Osteoblast (primary cell): ENCODE results near the gene SEC24C. TPM values are rescaled to one million over a fixed set of nuclear protein-coding genes. Genes with fewer than 3 reads are reported as not detected.

Source experiments
- DNase-seq: peaks from one replicate; pipeline ENCODE4 v3.0.0; 2011; ENCODE audit warnings: low spot score, mixed read lengths; ENCODE audit not compliant: insufficient read length; ENCODE audit errors: missing footprints
- H2AFZ ChIP-seq: 2 replicates; pipeline ENCODE4 v1.6.0; 2011; ENCODE audit warnings: mild to moderate bottlenecking, low read length
- H3K27ac ChIP-seq: 2 replicates; pipeline ENCODE4 v1.5.1; 2011; ENCODE audit warnings: mild to moderate bottlenecking, low read depth, low read length, moderate library complexity
- H3K27me3 ChIP-seq: 2 replicates; pipeline ENCODE4 v1.6.0; 2012; ENCODE audit warnings: mild to moderate bottlenecking, control low read depth, inconsistent platforms, low read length, moderate library complexity; ENCODE audit not compliant: insufficient read depth
- H3K36me3 ChIP-seq: 2 replicates; pipeline ENCODE4 v1.5.1; 2011; ENCODE audit warnings: mild to moderate bottlenecking, low read length, control low read depth, moderate library complexity; ENCODE audit not compliant: insufficient read depth
- H3K4me1 ChIP-seq: 2 replicates; pipeline ENCODE4 v1.5.1; 2011; ENCODE audit warnings: mild to moderate bottlenecking, low read length, control low read depth, moderate library complexity; ENCODE audit not compliant: insufficient read depth
- H3K4me2 ChIP-seq: 2 replicates; pipeline ENCODE4 v1.6.0; 2011; ENCODE audit warnings: mild to moderate bottlenecking, low read length; ENCODE audit not compliant: insufficient read depth
- H3K4me3 ChIP-seq: fragments of 200-600 bp; sonication (generic); 3 replicates; pipeline ENCODE4 v1.5.1; 2012; ENCODE audit warnings: mild to moderate bottlenecking, low read length, inconsistent platforms; ENCODE audit not compliant: insufficient read depth
- H3K79me2 ChIP-seq: 2 replicates; pipeline ENCODE4 v1.6.0; 2012; ENCODE audit warnings: mild to moderate bottlenecking, low read length, control low read depth, inconsistent platforms; ENCODE audit not compliant: insufficient read depth
- H3K9me3 ChIP-seq: 2 replicates; pipeline ENCODE4 v1.5.1; 2011; ENCODE audit warnings: low read depth, low read length, control low read depth
- H4K20me1 ChIP-seq: 2 replicates; pipeline ENCODE4 v1.6.0; 2012; ENCODE audit warnings: mild to moderate bottlenecking, low read length, control low read depth; ENCODE audit not compliant: insufficient read depth
- CTCF ChIP-seq: IDR thresholded peaks from 2 replicates; pipeline ENCODE4 v1.5.1; 2011; ENCODE audit warnings: mild to moderate bottlenecking, low read depth, low read length, moderate library complexity; ENCODE audit errors: extremely low read depth
- small RNA-seq: library from RNA; depleted of rRNA; stranded (forward); fragments of <200 nt; gene quantifications from one replicate; pipeline ENCODE3, GENCODE V24; 2012
- total RNA-seq: library from RNA; depleted of rRNA; stranded (reverse); fragments of >200 nt; gene quantifications from 2 replicates; pipeline ENCODE4 v1.2.3, GENCODE V29; 2012

Gene SEC24C
- total RNA-seq, 1 donor: 28.6 TPM

GRCh38 chr10:73819081-73819480, 74.9 kb downstream of the SEC24C start:
- no peaks in the 10 kb centered on the region for H3K9me3 ChIP-seq
- H3K79me2 ChIP-seq: no peaks in the 10 kb centered on the region
- no peaks in the 10 kb centered on the region for H3K27me3 ChIP-seq
- TF ChIP-seq CTCF: no peak
- no peak overlapping the region for H2AFZ ChIP-seq
- peak; percentile 63 for DNase-seq
- peaks cover 30% of the 10 kb centered on the region for H3K4me1 ChIP-seq
- H3K27ac ChIP-seq: no peak overlapping the region
- peaks cover 23% of the 10 kb centered on the region for H3K36me3 ChIP-seq
- H3K4me2 ChIP-seq: no peak overlapping the region
- H3K4me3 ChIP-seq: no peak overlapping the region
- H4K20me1 ChIP-seq: no peaks in the 10 kb centered on the region

GRCh38 chr10:73819513-73820093, 75.4 kb downstream of the SEC24C start:
- H2AFZ ChIP-seq: no peak overlapping the region
- peak overlapping the region; percentile 56 for H3K27ac ChIP-seq
- H3K4me2 ChIP-seq: no peak overlapping the region
- no peaks in the 10 kb centered on the region for H3K27me3 ChIP-seq
- DNase-seq: peak; percentile 97
- H3K9me3 ChIP-seq: no peaks in the 10 kb centered on the region
- peaks cover 30% of the 10 kb centered on the region for H3K4me1 ChIP-seq
- H3K79me2 ChIP-seq: no peaks in the 10 kb centered on the region
- no peak overlapping the region for H3K4me3 ChIP-seq
- H3K36me3 ChIP-seq: peaks cover 19% of the 10 kb centered on the region
- peak; percentile 21 for TF ChIP-seq CTCF
- H4K20me1 ChIP-seq: no peaks in the 10 kb centered on the region

Small RNA genes lying within 50 kb of the gene (small RNA-seq; reads per million reads assigned to genes)
- gene AC022400.4 (not detected), gene AC022400.9 (not detected), gene RNA5SP320 (not detected), gene ZSWIM8-AS1 (not detected)

Other genes with a start within 250 kb of the SEC24C start
- 34.7 and 40.1 TPM in 2 replicates for gene PPP3CB, start 248.3 kb upstream of the SEC24C start, total RNA-seq
- 23.0 and 25.0 TPM in 2 replicates for gene USP54, start 153.0 kb upstream of the SEC24C start, total RNA-seq
- not detected in 2 replicates for gene MYOZ1, start 102.9 kb upstream of the SEC24C start, total RNA-seq
- under 0.01 TPM in 1 of 2 replicates, not detected in the other for gene SYNPO2L, start 88.3 kb upstream of the SEC24C start, total RNA-seq
- 3.5 and 4.0 TPM in 2 replicates for gene AGAP5, start 46.3 kb upstream of the SEC24C start, total RNA-seq
- gene CHCHD1, start 37.7 kb downstream of the SEC24C start, total RNA-seq: 11.2 and 12.7 TPM in 2 replicates
- 63.1 and 76.7 TPM in 2 replicates for gene ZSWIM8, start 41.2 kb downstream of the SEC24C start, total RNA-seq
- 30.4 and 35.8 TPM in 2 replicates for gene NDST2, start 67.2 kb downstream of the SEC24C start, total RNA-seq
- gene CAMK2G, start 130.2 kb downstream of the SEC24C start, total RNA-seq: 22.4 and 28.3 TPM in 2 replicates
- 27.9 and 40.7 TPM in 2 replicates for gene PLAU, start 166.8 kb downstream of the SEC24C start, total RNA-seq